Transverse colon (tissue), 4 donors: ENCODE measurements around the gene BMP6. TPM values are rescaled to one million over a fixed set of nuclear protein-coding genes. Genes with fewer than 3 reads are reported as not detected.

ENCODE experiments used
- DNase-seq: peaks from one replicate; pipeline ENCODE4 v3.0.0-alpha.2; 2019
- H3K27ac ChIP-seq, 4 donors: fragments of 200-600 bp; sonication (generic); 2 replicates each; pipeline ENCODE4 v1.5.1; 2016 to 2018; ENCODE audit warnings: inconsistent platforms in 4 of 4
- H3K27me3 ChIP-seq: fragments of 200-600 bp; sonication (generic); 2 replicates; pipeline ENCODE4 v1.5.1; 2017; ENCODE audit warnings: inconsistent platforms
- H3K36me3 ChIP-seq, 4 donors: fragments of 200-600 bp; sonication (generic); 2 replicates each; pipeline ENCODE4 v1.5.1; 2017 to 2019; ENCODE audit warnings: inconsistent platforms in 4 of 4
- H3K4me1 ChIP-seq, 4 donors: fragments of 200-600 bp; sonication (generic); 2 replicates each; pipeline ENCODE4 v1.5.1; 2017 to 2020; ENCODE audit warnings: inconsistent platforms in 4 of 4
- H3K4me3 ChIP-seq, 4 donors: fragments of 200-600 bp; sonication (generic); 1 replicate in 1 of 4; 2 replicates in 3 of 4; pipeline versions ENCODE4 v1.5.1 to v1.6.1; 2017 to 2019; ENCODE audit warnings: inconsistent platforms in 4 of 4
- H3K9me3 ChIP-seq, 2 donors: fragments of 200-600 bp; sonication (generic); 2 replicates each; pipeline ENCODE4 v1.5.1; 2017 to 2019; ENCODE audit warnings: inconsistent platforms in 2 of 2
- CTCF ChIP-seq, 5 experiments: fragments of 200-600 bp in 3 of 5; fragments of 450-650 bp in 2 of 5; sonication (generic) in 3 of 5; IDR thresholded peaks; 1 replicate in 2 of 5; 2 replicates in 3 of 5; pipeline ENCODE4 v1.5.1; 2016 to 2017; ENCODE audit warnings: antibody characterized with exemption in 5 of 5, inconsistent platforms in 3 of 5, mild to moderate bottlenecking in 2 of 5, moderate library complexity in 1 of 5
- EP300 ChIP-seq: sonication (generic); formaldehyde crosslinking; IDR thresholded peaks from one replicate; pipeline ENCODE4 v1.6.1; 2017; ENCODE audit warnings: antibody characterized with exemption, low read depth
- POLR2A ChIP-seq: fragments of 450-650 bp; IDR thresholded peaks from one replicate; pipeline ENCODE4 v1.6.1; 2016; ENCODE audit warnings: antibody characterized with exemption, mild to moderate bottlenecking, moderate library complexity
- POLR2AphosphoS5 ChIP-seq, 3 donors: sonication (generic); formaldehyde crosslinking; IDR thresholded peaks; one replicate each; pipeline ENCODE4 v1.6.1; 2016; ENCODE audit warnings: antibody characterized with exemption in 3 of 3
- WGBS, 2 donors: methylation state at CpG; one replicate each; pipeline ENCODE4 v1.1.5; 2018; ENCODE audit warnings: low coverage in 1 of 2; 5-methylcytosine and 5-hydroxymethylcytosine counted together
- in situ Hi-C, 4 donors: fragments of 200-750 bp; cut with MboI; loops; one replicate each; pipeline versions ENCODE4 v1.15.0 to v1.15.1; 2017; ENCODE audit warnings: low sequenced_read_pairs in 3 of 4, low pct_ligation_motif_present in 1 of 4, low pct_unique_long_range_greater_than_20kb in 1 of 4
- intact Hi-C: fragments of 100-400 bp; cut with DNase I; formaldehyde crosslinking; loops from one replicate; pipeline ENCODE4 v1.15.1; 2023; ENCODE audit warnings: low total_unique reads
- total RNA-seq, 4 donors: library from RNA; depleted of rRNA; stranded (reverse); fragments of >200 nt; gene quantifications; one replicate each; pipeline ENCODE4 v1.1.0, GENCODE V29; 2016

BMP6 gene
- total RNA-seq, 4 donors from 2014 or later: 1.1 to 12.7 (median 6.7) TPM

GRCh38 chr6:7765575-7766325, 39.9 kb downstream of the BMP6 start:
- H3K4me1 ChIP-seq: no peaks in the 10 kb centered on the region
- TF ChIP-seq EP300 (no peak), POLR2A (no peak), POLR2AphosphoS5 (IDR thresholded peaks at IDR 0.05) (no peak), CTCF (IDR thresholded peaks at IDR 0.05) (no peak)
- no peak overlapping the region for H3K4me3 ChIP-seq
- H3K36me3 ChIP-seq: no peaks in the 10 kb centered on the region
- H3K27me3 ChIP-seq: no peaks in the 10 kb centered on the region
- 86 to 87% methylated on average over 8 to 10 of the region's 10 CpGs for WGBS, 2 donors
- H3K27ac ChIP-seq: no peak overlapping the region
- no peak for DNase-seq
- no peaks in the 10 kb centered on the region for H3K9me3 ChIP-seq
- in situ Hi-C loops: no loop called here
- intact Hi-C loops: no loop called here

- Histone ChIP-seq H3K4me1 (no peaks in the 10 kb centered on the region), H3K9me3 (no peaks in the 10 kb centered on the region), H3K36me3 (no peaks in the 10 kb centered on the region), H3K4me3 (no peak overlapping the region), H3K27ac (no peak overlapping the region), H3K27me3 (no peaks in the 10 kb centered on the region)
- no peak for DNase-seq
- in situ Hi-C loops: no loop called here
- 58 to 61% methylated on average over 3 of the region's 3 CpGs for WGBS, 2 donors
- TF ChIP-seq POLR2AphosphoS5 (IDR thresholded peaks at IDR 0.05): no peak
- intact Hi-C loops: no loop called here
Observed at GRCh38 chr6:7769702-7770101, 43.8 kb downstream of the BMP6 start.

- in situ Hi-C loops: no loop called here
- intact Hi-C loops: no loop called here
- no peaks in the 10 kb centered on the region for H3K36me3 ChIP-seq
- no peak overlapping the region for H3K4me3 ChIP-seq
- H3K4me1 ChIP-seq: no peaks in the 10 kb centered on the region
- H3K9me3 ChIP-seq: no peaks in the 10 kb centered on the region
- no peaks in the 10 kb centered on the region for H3K27me3 ChIP-seq
- 88 to 93% methylated on average over 3 to 4 of the region's 4 CpGs for WGBS, 2 donors
- no peak for TF ChIP-seq CTCF (IDR thresholded peaks at IDR 0.05)
- TF ChIP-seq POLR2A: no peak
- no peak for TF ChIP-seq POLR2AphosphoS5 (IDR thresholded peaks at IDR 0.05)
- TF ChIP-seq EP300: no peak
- H3K27ac ChIP-seq: no peak overlapping the region
- no peak for DNase-seq
Observed at GRCh38 chr6:7770111-7770510, 44.2 kb downstream of the BMP6 start.

GRCh38 chr6:7770601-7771000, 44.7 kb downstream of the BMP6 start:
- no peak for DNase-seq
- no peaks in the 10 kb centered on the region for H3K9me3 ChIP-seq
- no peak for TF ChIP-seq POLR2A
- no peak for TF ChIP-seq CTCF (IDR thresholded peaks at IDR 0.05)
- TF ChIP-seq POLR2AphosphoS5 (IDR thresholded peaks at IDR 0.05): no peak
- TF ChIP-seq EP300: no peak
- H3K4me1 ChIP-seq: no peaks in the 10 kb centered on the region
- 50 to 81% methylated on average over 1 to 3 of the region's 3 CpGs for WGBS, 2 donors
- no peaks in the 10 kb centered on the region for H3K36me3 ChIP-seq
- intact Hi-C loops: no loop called here
- H3K27me3 ChIP-seq: no peaks in the 10 kb centered on the region
- in situ Hi-C loops: no loop called here
- H3K27ac ChIP-seq: no peak overlapping the region
- no peak overlapping the region for H3K4me3 ChIP-seq

- intact Hi-C loops (no loop called here), in situ Hi-C loops (no loop called here)
- no peak overlapping the region for H3K27ac ChIP-seq
- no peaks in the 10 kb centered on the region for H3K27me3 ChIP-seq
- H3K4me1 ChIP-seq: no peaks in the 10 kb centered on the region
- 86 to 89% methylated on average over 1 to 3 of the region's 3 CpGs for WGBS, 2 donors
- DNase-seq: no peak
- H3K36me3 ChIP-seq: no peaks in the 10 kb centered on the region
- TF ChIP-seq POLR2A: no peak
- TF ChIP-seq POLR2AphosphoS5 (IDR thresholded peaks at IDR 0.05): no peak
- TF ChIP-seq CTCF (IDR thresholded peaks at IDR 0.05): no peak
- TF ChIP-seq EP300: no peak
- no peak overlapping the region for H3K4me3 ChIP-seq
- no peaks in the 10 kb centered on the region for H3K9me3 ChIP-seq
Observed at GRCh38 chr6:7773322-7773721, 47.4 kb downstream of the BMP6 start.
